ENCODE results near the gene LRRN4. TPM values are rescaled to one million over a fixed set of nuclear protein-coding genes. Genes with fewer than 3 reads are reported as not detected.

The LRRN4 gene
- total RNA-seq, 1 experiment from 2014 or later, result 0.10 TPM

GRCh38 chr20:6086868-6087267, 33.0 kb upstream of the LRRN4 start:
- H3K4me3 ChIP-seq (replicated peaks in 1 of 2; ENCODE audit: low read depth in 1 of 2, low read length in 2 of 2), result no peak overlapping the region
- ChIA-PET RAD21 (ENCODE audit: low non-redundant PET in 1 of 2, low total read pairs in 2 of 2, uncharacterized antibody in 2 of 2, unreplicated experiment in 2 of 2) (no interaction called here), POLR2A (no interaction called here), CTCF (no interaction called here)
- ATAC-seq (no peak), DNase-seq (ENCODE audit: low read depth, low spot score) (no peak)
- TF ChIP-seq EZH2 (IDR thresholded peaks at IDR 0.05), result no peak
- no peak for TF ChIP-seq ATF3 (IDR thresholded peaks at IDR 0.05)
- no peak for TF ChIP-seq EGR1 (IDR thresholded peaks at IDR 0.05; ENCODE audit: low read depth)
- TF ChIP-seq REST (IDR thresholded peaks at IDR 0.05; ENCODE audit: low read depth), result no peak
- TF ChIP-seq EZH2phosphoT487 (IDR thresholded peaks at IDR 0.05; ENCODE audit: borderline replicate concordance), result no peak
- TF ChIP-seq SRF (IDR thresholded peaks at IDR 0.05; ENCODE audit: low read depth), result no peak
- TF ChIP-seq ZNF274 (IDR thresholded peaks at IDR 0.05; ENCODE audit: low read depth, low read length), result no peak
- TF ChIP-seq MAX (IDR thresholded peaks at IDR 0.05), result no peak
- TF ChIP-seq CEBPB (IDR thresholded peaks at IDR 0.05; ENCODE audit: low read depth), result no peak
- no peak for TF ChIP-seq CBX3 (IDR thresholded peaks at IDR 0.05; ENCODE audit: low read depth)
- no peak for TF ChIP-seq YY1 (IDR thresholded peaks at IDR 0.05; ENCODE audit: extremely low read depth, insufficient replicate concordance, low read depth, low read length)
- TF ChIP-seq ZBTB33 (IDR thresholded peaks at IDR 0.05; ENCODE audit: extremely low read depth, insufficient replicate concordance, low read length), result no peak
- no peak for TF ChIP-seq ELF1 (IDR thresholded peaks at IDR 0.05; ENCODE audit: borderline replicate concordance, low read depth)
- no peak for TF ChIP-seq POLR2A (IDR thresholded peaks at IDR 0.05; ENCODE audit: borderline replicate concordance, extremely low read depth, insufficient read depth, insufficient read length)
- TF ChIP-seq POLR2AphosphoS5 (IDR thresholded peaks at IDR 0.05; ENCODE audit: low read depth, low read length), result no peak
- TF ChIP-seq JUND (IDR thresholded peaks at IDR 0.05), result no peak
- no peak for TF ChIP-seq ZFX (IDR thresholded peaks at IDR 0.05)
- no peak for TF ChIP-seq SP1 (IDR thresholded peaks at IDR 0.05; ENCODE audit: low read depth)
- intact Hi-C loops (cut with micrococcal nuclease), result no loop called here
- no peaks in the 10 kb centered on the region for H3K79me2 ChIP-seq (ENCODE audit: insufficient read depth, low read length)
- H3K9ac ChIP-seq (ENCODE audit: low read length), result no peak overlapping the region
- no peak overlapping the region for H2AFZ ChIP-seq (ENCODE audit: low read depth, low read length, poor library complexity, severe bottlenecking)
- no peak overlapping the region for H3K4me2 ChIP-seq (ENCODE audit: low read length)
- H3K36me3 ChIP-seq (ENCODE audit: control insufficient read depth in 1 of 2, insufficient read depth in 2 of 2, low read length in 2 of 2), result peaks cover 22 to 30% of the 10 kb centered on the region in 2 experiments; a peak in 3 of 4 replicates
- no peaks in the 10 kb centered on the region for H3K9me3 ChIP-seq (ENCODE audit: control insufficient read depth in 1 of 2, insufficient read depth in 1 of 2, low read depth in 1 of 2, low read length in 2 of 2)
- H3K27ac ChIP-seq (ENCODE audit: low read depth, low read length), result no peak overlapping the region
- H3K27me3 ChIP-seq (ENCODE audit: insufficient read depth, low read length), result no peaks in the 10 kb centered on the region
- BruUV-seq (replicated peaks), result no TSS peak
- H4K20me1 ChIP-seq (ENCODE audit: insufficient read depth), result no peaks in the 10 kb centered on the region
- H3K9me2 ChIP-seq (ENCODE audit: insufficient read depth), result no peaks in the 10 kb centered on the region
- H3K4me1 ChIP-seq (ENCODE audit: control insufficient read depth in 1 of 2, insufficient read depth in 2 of 2, low read length in 2 of 2), result no peaks in the 10 kb centered on the region

Measured in HCT116 (cell line).